Coronary artery (tissue), 2 donors: Measurements from ENCODE around the gene SNED1.
A peak's percentile ranks its signal among the peaks of the same experiment; 100 is the strongest.

Source experiments
- DNase-seq: peaks from one replicate; pipeline ENCODE4 v3.0.0-alpha.2; 2017; ENCODE audit warnings: low spot score
- H3K27ac ChIP-seq, 2 donors: fragments of 200-600 bp; sonication (generic); one replicate each; pipeline ENCODE4 v1.5.1; 2016 to 2019
- H3K4me3 ChIP-seq: fragments of 200-600 bp; sonication (generic); 2 replicates; pipeline ENCODE4 v1.5.1; 2016; ENCODE audit warnings: mild to moderate bottlenecking, moderate library complexity
- CTCF ChIP-seq: fragments of 200-600 bp; sonication (generic); IDR thresholded peaks from one replicate; pipeline ENCODE4 v1.5.1; 2019; ENCODE audit warnings: antibody characterized with exemption

SNED1 gene

GRCh38 chr2:240997856-240998705 is at the start of gene SNED1:
Gene SNED1 (plus strand): TSS chr2:240998618. CDS start chr2:240998838, 220 bp downstream.
- no peak for TF ChIP-seq CTCF
- peak within 1 kb of the TSS; percentile 76 to 85 for H3K27ac ChIP-seq
- H3K4me3 ChIP-seq, result peak within 1 kb of the TSS; percentile 94
- peak; percentile 91 for DNase-seq

GRCh38 chr2:240948905-240949790 is 49.3 kb upstream of the SNED1 start:
- no peak for TF ChIP-seq CTCF
- no peak overlapping the region for H3K4me3 ChIP-seq
- DNase-seq, result peak; percentile 61
- H3K27ac ChIP-seq, result no peak overlapping the region

GRCh38 chr2:240949791-240950705 is 48.4 kb upstream of the SNED1 start:
- H3K27ac ChIP-seq, result no peak overlapping the region
- TF ChIP-seq CTCF, result no peak
- no peak overlapping the region for H3K4me3 ChIP-seq
- DNase-seq, result peak; percentile 59

GRCh38 chr2:240951045-240951594 is 47.3 kb upstream of the SNED1 start:
- Histone ChIP-seq H3K27ac (no peak overlapping the region), H3K4me3 (no peak overlapping the region)
- no peak for TF ChIP-seq CTCF
- no peak for DNase-seq

GRCh38 chr2:240952496-240953246 is 45.7 kb upstream of the SNED1 start:
- TF ChIP-seq CTCF, result no peak
- peak; percentile 65 for DNase-seq
- Histone ChIP-seq H3K27ac (no peak overlapping the region), H3K4me3 (no peak overlapping the region)
